Renal cortical epithelial cell (primary cell): ENCODE measurements around the gene PNKD. TPM values are rescaled to one million over a fixed set of nuclear protein-coding genes. Genes with fewer than 3 reads are reported as not detected.

Experiments
- DNase-seq: peaks from one replicate; pipeline ENCODE4 v3.0.0-alpha.2; 2011; ENCODE audit warnings: low read depth
- total RNA-seq: library from RNA; depleted of rRNA; stranded (reverse); fragments of >200 nt; gene quantifications from 2 replicates; pipeline ENCODE4 v1.2.3, GENCODE V29; 2014

Gene PNKD
- total RNA-seq, 1 donor from 2014 or later: 74.1 TPM

GRCh38 chr2:218256612-218257350 is 13.5 kb upstream of the PNKD start:
- no peak for DNase-seq

- no peak for DNase-seq
Measured at GRCh38 chr2:218257390-218257981, 12.8 kb upstream of the PNKD start.

- DNase-seq: no peak
Measured at GRCh38 chr2:218259099-218259961, 11.0 kb upstream of the PNKD start.

- no peak for DNase-seq
Measured at GRCh38 chr2:218260166-218260565, 10.2 kb upstream of the PNKD start.

DNA sequence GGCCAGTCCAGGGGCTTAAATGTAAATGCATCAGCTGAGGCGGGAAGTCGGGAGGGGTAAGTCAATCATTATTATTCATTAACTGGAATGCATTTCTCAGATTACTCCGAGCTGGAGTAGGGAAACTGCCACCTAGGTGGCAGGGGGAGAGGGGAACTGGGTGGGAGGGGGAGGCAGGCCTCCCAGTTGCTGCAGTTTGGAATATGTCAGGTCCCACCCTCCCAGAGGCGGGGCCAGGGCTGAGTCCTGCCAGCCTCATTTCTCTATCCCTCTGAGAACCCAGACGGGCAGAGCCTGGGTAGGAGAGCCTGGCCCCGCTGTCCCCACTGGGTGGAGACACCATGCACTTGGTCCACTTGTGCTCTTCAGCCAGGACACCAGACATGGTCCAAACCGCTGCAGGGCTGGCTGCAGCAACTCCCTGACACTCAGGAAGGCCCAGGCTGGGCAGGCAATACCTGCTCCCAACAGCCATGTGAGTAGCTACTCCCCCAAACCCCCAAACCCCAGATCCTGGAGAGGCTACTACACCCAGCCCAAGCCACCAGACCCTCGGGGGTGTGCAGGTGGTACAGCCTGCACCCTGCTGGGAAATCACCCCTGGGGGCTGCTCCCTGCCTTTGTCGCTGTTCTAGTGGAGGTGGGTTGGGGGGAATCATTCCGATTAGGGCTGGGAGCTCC is 9.4 kb upstream of the PNKD start, which contains the start of gene GPBAR1:
GPBAR1 (plus strand) TSS at position 274 of the 681 bp plus-strand sequence. CDS start 1,710 bp downstream, outside the sequence.
- peak; percentile 73 for DNase-seq

GRCh38 chr2:218261423-218262236 is 8.7 kb upstream of the PNKD start:
- peak; percentile 27 for DNase-seq

GRCh38 chr2:218262237-218262600 is 8.1 kb upstream of the PNKD start:
- no peak for DNase-seq

DNA sequence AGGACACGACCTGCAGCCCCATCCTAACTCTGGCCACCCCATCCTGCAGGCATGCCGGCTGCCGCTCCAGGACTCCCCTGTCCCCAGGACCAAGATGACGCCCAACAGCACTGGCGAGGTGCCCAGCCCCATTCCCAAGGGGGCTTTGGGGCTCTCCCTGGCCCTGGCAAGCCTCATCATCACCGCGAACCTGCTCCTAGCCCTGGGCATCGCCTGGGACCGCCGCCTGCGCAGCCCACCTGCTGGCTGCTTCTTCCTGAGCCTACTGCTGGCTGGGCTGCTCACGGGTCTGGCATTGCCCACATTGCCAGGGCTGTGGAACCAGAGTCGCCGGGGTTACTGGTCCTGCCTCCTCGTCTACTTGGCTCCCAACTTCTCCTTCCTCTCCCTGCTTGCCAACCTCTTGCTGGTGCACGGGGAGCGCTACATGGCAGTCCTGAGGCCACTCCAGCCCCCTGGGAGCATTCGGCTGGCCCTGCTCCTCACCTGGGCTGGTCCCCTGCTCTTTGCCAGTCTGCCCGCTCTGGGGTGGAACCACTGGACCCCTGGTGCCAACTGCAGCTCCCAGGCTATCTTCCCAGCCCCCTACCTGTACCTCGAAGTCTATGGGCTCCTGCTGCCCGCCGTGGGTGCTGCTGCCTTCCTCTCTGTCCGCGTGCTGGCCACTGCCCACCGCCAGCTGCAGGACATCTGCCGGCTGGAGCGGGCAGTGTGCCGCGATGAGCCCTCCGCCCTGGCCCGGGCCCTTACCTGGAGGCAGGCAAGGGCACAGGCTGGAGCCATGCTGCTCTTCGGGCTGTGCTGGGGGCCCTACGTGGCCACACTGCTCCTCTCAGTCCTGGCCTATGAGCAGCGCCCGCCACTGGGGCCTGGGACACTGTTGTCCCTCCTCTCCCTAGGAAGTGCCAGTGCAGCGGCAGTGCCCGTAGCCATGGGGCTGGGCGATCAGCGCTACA is 7.4 kb upstream of the PNKD start:
- no peak for DNase-seq

GRCh38 chr2:218263817-218264641 is 6.3 kb upstream of the PNKD start:
- no peak for DNase-seq

- no peak for DNase-seq
Measured at GRCh38 chr2:218264773-218265561, 5.4 kb upstream of the PNKD start.

GRCh38 chr2:218265626-218266025 is 4.7 kb upstream of the PNKD start:
- no peak for DNase-seq

- DNase-seq: no peak
Measured at GRCh38 chr2:218266316-218266979, 3.9 kb upstream of the PNKD start.

GRCh38 chr2:218267259-218267658 is 3.1 kb upstream of the PNKD start:
- no peak for DNase-seq

DNA sequence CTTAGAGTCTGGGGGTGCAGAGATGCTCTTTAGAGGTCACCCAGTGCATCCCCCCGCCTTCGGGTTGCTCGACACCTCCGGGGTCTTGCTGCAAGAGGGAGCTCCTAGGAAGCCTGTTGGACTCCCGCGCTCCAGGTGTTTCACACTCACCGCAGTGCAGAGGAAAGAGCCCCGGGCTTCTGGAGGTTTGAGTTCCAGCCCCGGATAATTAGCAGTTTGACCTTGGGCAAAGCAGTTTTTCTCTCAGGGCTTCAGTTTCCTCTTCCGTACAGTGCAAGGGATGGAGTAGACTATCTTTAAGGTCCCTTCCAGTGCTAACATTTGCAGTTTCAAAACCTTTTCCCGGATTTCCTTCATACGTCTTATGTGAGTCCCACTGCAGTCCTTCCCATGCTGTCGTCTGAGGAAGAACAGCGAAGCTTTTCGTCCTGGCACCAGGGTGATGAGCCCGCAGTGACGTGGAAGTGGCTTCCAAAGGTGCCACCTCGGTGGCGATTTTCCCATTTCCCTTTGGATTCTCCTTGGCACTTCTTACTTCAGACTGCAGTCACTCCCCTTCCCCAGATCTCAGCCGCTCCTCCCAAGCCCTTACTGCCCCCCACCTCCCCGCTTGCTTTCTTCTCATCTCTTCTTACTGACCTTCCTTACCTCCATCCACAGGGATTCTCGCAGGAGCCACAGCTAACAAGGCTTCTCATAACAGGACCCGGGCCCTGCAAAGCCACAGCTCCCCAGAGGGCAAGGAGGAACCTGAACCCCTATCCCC is 585 bp downstream of the PNKD start:
- DNase-seq: no peak

DNA sequence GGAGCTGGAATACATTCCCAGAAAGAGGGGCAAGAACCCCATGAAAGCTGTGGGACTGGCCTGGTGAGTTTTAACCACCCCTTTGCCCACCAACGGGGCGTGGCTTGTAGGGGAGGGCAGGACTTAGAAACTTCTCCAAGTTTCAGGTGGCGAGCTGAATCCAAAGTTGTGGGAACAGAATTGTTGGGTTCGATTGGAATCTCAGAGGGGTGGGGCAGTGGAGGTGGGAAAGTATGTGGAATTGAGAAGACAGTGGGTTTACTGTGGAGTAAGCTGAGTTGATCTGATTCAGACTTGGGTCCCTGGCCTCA is 1.1 kb downstream of the PNKD start:
- no peak for DNase-seq

DNA sequence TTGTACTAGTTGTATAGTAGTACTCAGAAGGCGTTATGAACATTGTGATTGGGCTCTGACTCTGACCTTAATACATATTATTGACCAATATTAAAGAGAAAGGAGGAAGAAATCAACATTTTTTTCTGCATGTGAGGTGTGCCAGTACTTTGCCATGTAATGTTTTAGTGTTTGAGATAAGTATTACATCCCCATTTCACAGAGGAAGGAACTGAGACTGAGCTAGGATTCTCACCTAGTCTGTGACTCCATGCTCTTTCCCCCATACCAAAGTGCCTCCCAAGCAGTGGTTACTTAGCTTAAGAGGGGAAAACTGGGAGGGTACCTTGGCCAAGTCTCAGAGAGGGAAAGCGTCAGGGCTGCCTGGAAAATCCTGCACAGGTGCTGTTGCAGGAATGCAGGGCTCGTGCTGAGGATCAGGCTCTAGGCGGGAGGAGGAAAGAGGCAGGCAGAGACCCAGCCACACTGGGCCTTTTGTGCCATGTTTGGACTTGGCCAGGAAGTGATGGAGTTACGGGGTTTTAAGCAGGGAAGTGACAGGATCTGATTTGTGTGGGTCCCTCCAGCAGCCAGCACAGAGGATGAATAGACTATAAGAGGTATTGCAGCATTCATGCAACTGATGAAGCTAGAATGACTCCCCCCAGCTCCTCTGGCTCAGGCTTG is 1.7 kb downstream of the PNKD start:
- DNase-seq: no peak
